Measurements from ENCODE around the gene MVB12B.

- TF ChIP-seq CTCF (IDR thresholded peaks at IDR 0.05; ENCODE audit: insufficient read depth, low read length, poor library complexity, severe bottlenecking) (no peak), EZH2phosphoT487 (conservative IDR thresholded peaks at IDR 0.05; ENCODE audit: low read length) (no peak)
These were observed 227.7 kb downstream of the MVB12B start for GRCh38 chr9:126554292-126554691.

Measured in SU-DHL-6 (cell line).